ENCODE data around the gene DDOST.

DNA sequence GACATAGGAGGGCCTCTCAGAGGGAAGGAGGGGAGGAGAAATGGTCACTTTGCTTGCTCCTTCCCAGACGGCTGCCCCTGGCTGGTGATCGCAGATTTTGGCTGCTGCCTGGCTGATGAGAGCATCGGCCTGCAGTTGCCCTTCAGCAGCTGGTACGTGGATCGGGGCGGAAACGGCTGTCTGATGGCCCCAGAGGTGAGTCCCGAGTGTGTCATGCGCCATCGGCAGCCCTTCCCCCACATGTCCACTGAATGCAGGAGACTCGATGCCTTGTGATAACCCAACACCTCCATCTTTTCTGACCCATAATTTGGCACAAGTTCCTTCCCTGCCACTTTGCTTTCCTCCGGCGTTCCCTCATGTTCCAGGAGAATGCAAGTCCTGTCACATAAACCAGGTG, 12.7 kb downstream of the DDOST start:
- TF ChIP-seq, protein P1, sequence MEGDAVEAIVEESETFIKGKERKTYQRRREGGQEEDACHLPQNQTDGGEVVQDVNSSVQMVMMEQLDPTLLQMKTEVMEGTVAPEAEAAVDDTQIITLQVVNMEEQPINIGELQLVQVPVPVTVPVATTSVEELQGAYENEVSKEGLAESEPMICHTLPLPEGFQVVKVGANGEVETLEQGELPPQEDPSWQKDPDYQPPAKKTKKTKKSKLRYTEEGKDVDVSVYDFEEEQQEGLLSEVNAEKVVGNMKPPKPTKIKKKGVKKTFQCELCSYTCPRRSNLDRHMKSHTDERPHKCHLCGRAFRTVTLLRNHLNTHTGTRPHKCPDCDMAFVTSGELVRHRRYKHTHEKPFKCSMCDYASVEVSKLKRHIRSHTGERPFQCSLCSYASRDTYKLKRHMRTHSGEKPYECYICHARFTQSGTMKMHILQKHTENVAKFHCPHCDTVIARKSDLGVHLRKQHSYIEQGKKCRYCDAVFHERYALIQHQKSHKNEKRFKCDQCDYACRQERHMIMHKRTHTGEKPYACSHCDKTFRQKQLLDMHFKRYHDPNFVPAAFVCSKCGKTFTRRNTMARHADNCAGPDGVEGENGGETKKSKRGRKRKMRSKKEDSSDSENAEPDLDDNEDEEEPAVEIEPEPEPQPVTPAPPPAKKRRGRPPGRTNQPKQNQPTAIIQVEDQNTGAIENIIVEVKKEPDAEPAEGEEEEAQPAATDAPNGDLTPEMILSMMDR (IDR thresholded peaks at IDR 0.05): no peak
- TF ChIP-seq EP300 (IDR thresholded peaks at IDR 0.05; ENCODE audit: low read depth) (no peak), POLR2AphosphoS5 (IDR thresholded peaks at IDR 0.05) (no peak)

Measured in transverse colon (tissue), 4 donors.